HEK293 (cell line): ENCODE results near the gene GREM1.

ENCODE experiments used
- CTCF ChIA-PET: fragments of 350-600 bp; formaldehyde crosslinking; extraction: SDS; loops from one replicate; lab custom pipeline; 2021; ENCODE audit warnings: antibody characterized with exemption; lab: Yijun Ruan, JAX
- POLR2A ChIA-PET: fragments of 300-600 bp; formaldehyde crosslinking; extraction: SDS; loops from one replicate; lab custom pipeline; 2020; ENCODE audit warnings: antibody characterized with exemption, inconsistent platforms; lab: Yijun Ruan, JAX
- H3K27ac ChIP-seq: fragments of 200-500 bp; sonication (Bioruptor generic); 2 replicates; pipeline ENCODE4 v1.5.1; 2014; ENCODE audit warnings: low read depth, low read length, control low read depth, inconsistent platforms; ENCODE audit errors: extremely low read depth
- H3K36me3 ChIP-seq, 2 experiments: fragments of 200-500 bp in 1 of 2; sonication (Bioruptor generic) in 1 of 2; 1 replicate in 1 of 2; 2 replicates in 1 of 2; pipeline ENCODE4 v1.5.1; 2014 to 2017; ENCODE audit warnings: inconsistent platforms in 2 of 2, low read length in 2 of 2; ENCODE audit not compliant: control insufficient read depth in 2 of 2, insufficient read depth in 1 of 2
- H3K4me1 ChIP-seq: fragments of 200-500 bp; sonication (Bioruptor generic); 2 replicates; pipeline ENCODE4 v1.5.1; 2014; ENCODE audit warnings: mild to moderate bottlenecking, low read length, inconsistent platforms; ENCODE audit not compliant: control insufficient read depth, insufficient read depth
- H3K4me3 ChIP-seq: 2 replicates; pipeline ENCODE4 v1.5.1; 2011; ENCODE audit warnings: low read depth, mild to moderate bottlenecking, control low read depth, low read length, moderate library complexity
- H3K9me3 ChIP-seq: fragments of 200-500 bp; sonication (Bioruptor generic); 2 replicates; pipeline ENCODE4 v1.5.1; 2014; ENCODE audit warnings: low read depth, low read length, inconsistent platforms; ENCODE audit not compliant: control insufficient read depth, insufficient read depth
- AEBP2 ChIP-seq: fragments of 450-650 bp; formaldehyde crosslinking; IDR thresholded peaks from 2 replicates; pipeline ENCODE4 v1.5.1; 2016; ENCODE audit warnings: missing biosample characterization, missing genetic modification characterization, borderline replicate concordance
- BCL11B ChIP-seq: fragments of 450-650 bp; formaldehyde crosslinking; IDR thresholded peaks from 2 replicates; pipeline ENCODE4 v1.5.1; 2016; ENCODE audit warnings: low read depth, missing biosample characterization, missing genetic modification characterization
- EGR2 ChIP-seq: fragments of 450-650 bp; formaldehyde crosslinking; IDR thresholded peaks from 2 replicates; pipeline ENCODE4 v1.5.1; 2016; ENCODE audit warnings: low read depth, missing biosample characterization, missing genetic modification characterization
- GLI2 ChIP-seq: fragments of 450-650 bp; formaldehyde crosslinking; IDR thresholded peaks from 2 replicates; pipeline ENCODE4; 2017; ENCODE audit warnings: missing biosample characterization, missing genetic modification characterization, low read depth, borderline replicate concordance
- KLF1 ChIP-seq: fragments of 450-650 bp; formaldehyde crosslinking; IDR thresholded peaks from 2 replicates; pipeline ENCODE4 v1.5.1; 2016; ENCODE audit warnings: missing biosample characterization, missing genetic modification characterization
- KLF10 ChIP-seq: fragments of 450-650 bp; IDR thresholded peaks from 2 replicates; pipeline ENCODE4 v1.5.1; 2018; ENCODE audit warnings: missing biosample characterization, mild to moderate bottlenecking, missing genetic modification characterization
- KLF7 ChIP-seq: fragments of 450-650 bp; formaldehyde crosslinking; IDR thresholded peaks from 2 replicates; pipeline ENCODE4 v1.5.1; 2016; ENCODE audit warnings: missing biosample characterization, missing genetic modification characterization, borderline replicate concordance
- SP7 ChIP-seq: fragments of 450-650 bp; formaldehyde crosslinking; IDR thresholded peaks from 2 replicates; pipeline ENCODE4 v1.5.1; 2016; ENCODE audit warnings: missing biosample characterization, missing genetic modification characterization
- ZNF146 ChIP-seq: fragments of 450-650 bp; formaldehyde crosslinking; IDR thresholded peaks from 2 replicates; pipeline ENCODE4 v1.5.1; 2016; ENCODE audit warnings: missing biosample characterization, missing genetic modification characterization
- ZNF155 ChIP-seq: fragments of 450-650 bp; formaldehyde crosslinking; IDR thresholded peaks from 2 replicates; pipeline ENCODE4 v1.5.1; 2016; ENCODE audit warnings: missing biosample characterization, missing genetic modification characterization
- ZNF169 ChIP-seq: fragments of 450-650 bp; formaldehyde crosslinking; IDR thresholded peaks from 2 replicates; pipeline ENCODE4 v1.5.1; 2016; ENCODE audit warnings: missing biosample characterization, missing genetic modification characterization
- ZNF248 ChIP-seq: fragments of 450-650 bp; formaldehyde crosslinking; IDR thresholded peaks from 2 replicates; pipeline ENCODE4 v1.5.1; 2017; ENCODE audit warnings: missing biosample characterization, missing genetic modification characterization
- ZNF362 ChIP-seq: fragments of 450-650 bp; formaldehyde crosslinking; IDR thresholded peaks from 2 replicates; pipeline ENCODE4 v1.5.1; 2016; ENCODE audit warnings: missing biosample characterization, missing genetic modification characterization
- ZNF366 ChIP-seq: fragments of 450-650 bp; formaldehyde crosslinking; conservative IDR thresholded peaks from 2 replicates; pipeline ENCODE4 v1.5.1; 2016; ENCODE audit warnings: missing biosample characterization, missing genetic modification characterization
- ZNF416 ChIP-seq: fragments of 450-650 bp; formaldehyde crosslinking; IDR thresholded peaks from 2 replicates; pipeline ENCODE4 v1.5.1; 2016; ENCODE audit warnings: missing biosample characterization, missing genetic modification characterization
- ZNF473 ChIP-seq: fragments of 450-650 bp; formaldehyde crosslinking; IDR thresholded peaks from 2 replicates; pipeline ENCODE4 v1.5.1; 2017; ENCODE audit warnings: missing biosample characterization, missing genetic modification characterization
- ZNF501 ChIP-seq: fragments of 450-650 bp; formaldehyde crosslinking; IDR thresholded peaks from 2 replicates; pipeline ENCODE4 v1.5.1; 2016; ENCODE audit warnings: missing biosample characterization, missing genetic modification characterization
- ZNF548 ChIP-seq: fragments of 450-650 bp; formaldehyde crosslinking; IDR thresholded peaks from 2 replicates; pipeline ENCODE4 v1.5.1; 2016; ENCODE audit warnings: missing biosample characterization, missing genetic modification characterization
- ZNF660 ChIP-seq: fragments of 450-650 bp; IDR thresholded peaks from 2 replicates; pipeline ENCODE4 v1.5.1; 2018; ENCODE audit warnings: missing biosample characterization, mild to moderate bottlenecking, missing genetic modification characterization
- ZNF664 ChIP-seq: fragments of 450-650 bp; formaldehyde crosslinking; IDR thresholded peaks from 2 replicates; pipeline ENCODE4 v1.5.1; 2016; ENCODE audit warnings: missing biosample characterization, missing genetic modification characterization
- ZNF670 ChIP-seq: fragments of 450-650 bp; formaldehyde crosslinking; IDR thresholded peaks from 2 replicates; pipeline ENCODE4 v1.5.1; 2016; ENCODE audit warnings: missing biosample characterization, missing genetic modification characterization, low read depth
- ZNF768 ChIP-seq: fragments of 450-650 bp; formaldehyde crosslinking; IDR thresholded peaks from 2 replicates; pipeline ENCODE4 v1.5.1; 2018; ENCODE audit warnings: missing biosample characterization, mild to moderate bottlenecking, missing genetic modification characterization
- ZNF785 ChIP-seq: fragments of 450-650 bp; formaldehyde crosslinking; IDR thresholded peaks from 2 replicates; pipeline ENCODE4 v1.5.1; 2016; ENCODE audit warnings: missing biosample characterization, missing genetic modification characterization

The GREM1 gene

GRCh38 chr15:32757426-32757825 is 39.6 kb downstream of the GREM1 start:
- Histone ChIP-seq H3K36me3 (no peaks in the 10 kb centered on the region), H3K4me1 (no peaks in the 10 kb centered on the region), H3K27ac (no peak overlapping the region), H3K4me3 (no peak overlapping the region), H3K9me3 (no peaks in the 10 kb centered on the region)
- TF ChIP-seq ZNF473 (tag by site-specific recombination): no peak
- no peak for TF ChIP-seq ZNF155 (tag by site-specific recombination)
- no peak for TF ChIP-seq ZNF366
- TF ChIP-seq KLF7 (tag by site-specific recombination): no peak
- no peak for TF ChIP-seq KLF1
- CTCF ChIA-PET: no interaction called here
- POLR2A ChIA-PET: no interaction called here

- Histone ChIP-seq H3K27ac (no peak overlapping the region), H3K36me3 (no peaks in the 10 kb centered on the region), H3K9me3 (no peaks in the 10 kb centered on the region), H3K4me1 (no peaks in the 10 kb centered on the region), H3K4me3 (no peak overlapping the region)
- CTCF ChIA-PET: no interaction called here
- POLR2A ChIA-PET: no interaction called here
- TF ChIP-seq ZNF416: no peak
- no peak for TF ChIP-seq ZNF169 (tag by site-specific recombination)
- TF ChIP-seq ZNF248 (tag by site-specific recombination): no peak
- TF ChIP-seq ZNF670 (tag by site-specific recombination): no peak
- no peak for TF ChIP-seq ZNF664 (tag by site-specific recombination)
- no peak for TF ChIP-seq AEBP2
- TF ChIP-seq KLF10 (tag by site-specific recombination): no peak
- no peak for TF ChIP-seq BCL11B (tag by site-specific recombination)
- TF ChIP-seq ZNF785 (tag by site-specific recombination): no peak
- TF ChIP-seq ZNF660 (tag by site-specific recombination): no peak
- no peak for TF ChIP-seq ZNF146 (tag by site-specific recombination)
Measured at GRCh38 chr15:32763295-32763694, 45.5 kb downstream of the GREM1 start.

- H3K9me3 ChIP-seq: no peaks in the 10 kb centered on the region
- no peaks in the 10 kb centered on the region for H3K4me1 ChIP-seq
- TF ChIP-seq ZNF548 (tag by site-specific recombination) (no peak), ZNF362 (tag by site-specific recombination) (no peak), GLI2 (no peak), ZNF501 (no peak), ZNF768 (tag by site-specific recombination) (no peak), SP7 (no peak), EGR2 (tag by site-specific recombination) (no peak)
- H3K27ac ChIP-seq: no peak overlapping the region
- no peak overlapping the region for H3K4me3 ChIP-seq
- ChIA-PET CTCF (interaction anchor here (0.6 kb wide), 1 partner anchor 789 kb away, joined by 3 read pairs; no protein-coding TSS in a partner anchor), POLR2A (no interaction called here)
- no peaks in the 10 kb centered on the region for H3K36me3 ChIP-seq
Measured at GRCh38 chr15:32765236-32765635, 47.4 kb downstream of the GREM1 start.
